HEK293T (cell line): ENCODE results near the gene ARHGEF10L.
A peak's percentile ranks its signal among the peaks of the same experiment; 100 is the strongest.

Experiments
- CTCF ChIA-PET: fragments of 350-600 bp; formaldehyde crosslinking; extraction: SDS; loops from one replicate; lab custom pipeline; 2021; ENCODE audit warnings: antibody characterized with exemption, inconsistent platforms; lab: Yijun Ruan, JAX
- POLR2A ChIA-PET: fragments of 350-600 bp; formaldehyde crosslinking; extraction: SDS; loops from one replicate; lab custom pipeline; 2020; ENCODE audit warnings: antibody characterized with exemption, inconsistent platforms; lab: Yijun Ruan, JAX
- DNase-seq: peaks from one replicate; pipeline ENCODE4 v3.0.0; 2012; ENCODE audit warnings: mixed read lengths; ENCODE audit errors: extremely low spot score
- ARNT ChIP-seq: fragments of 450-650 bp; IDR thresholded peaks from 2 replicates; pipeline ENCODE4 v1.6.1; 2017; ENCODE audit warnings: mild to moderate bottlenecking
- BHLHE40 ChIP-seq: fragments of 450-650 bp; IDR thresholded peaks from 2 replicates; pipeline ENCODE4 v1.6.1; 2016; ENCODE audit warnings: mild to moderate bottlenecking, moderate library complexity, borderline replicate concordance
- CTBP1 ChIP-seq: fragments of 450-650 bp; IDR thresholded peaks from 2 replicates; pipeline ENCODE4 v1.6.1; 2016; ENCODE audit warnings: borderline replicate concordance
- ELF4 ChIP-seq: fragments of 450-650 bp; IDR thresholded peaks from 2 replicates; pipeline ENCODE4 v1.6.1; 2017; ENCODE audit warnings: antibody characterized with exemption
- FOXA1 ChIP-seq: fragments of 450-650 bp; IDR thresholded peaks from 2 replicates; pipeline ENCODE4 v1.6.1; 2016; ENCODE audit warnings: mild to moderate bottlenecking
- FOXK2 ChIP-seq: fragments of 450-650 bp; IDR thresholded peaks from 2 replicates; pipeline ENCODE4 v1.6.1; 2016; ENCODE audit warnings: mild to moderate bottlenecking
- FOXM1 ChIP-seq: fragments of 450-650 bp; IDR thresholded peaks from 2 replicates; pipeline ENCODE4 v1.6.1; 2017; ENCODE audit warnings: mild to moderate bottlenecking, borderline replicate concordance
- HDGF ChIP-seq: fragments of 450-650 bp; IDR thresholded peaks from 2 replicates; pipeline ENCODE4 v1.6.1; 2017; ENCODE audit warnings: antibody characterized with exemption, borderline replicate concordance
- L3MBTL2 ChIP-seq: fragments of 450-650 bp; conservative IDR thresholded peaks from 2 replicates; pipeline ENCODE4 v1.6.1; 2016; ENCODE audit warnings: mild to moderate bottlenecking
- LEF1 ChIP-seq: fragments of 450-650 bp; IDR thresholded peaks from 2 replicates; pipeline ENCODE4 v1.6.1; 2017; ENCODE audit warnings: mild to moderate bottlenecking, borderline replicate concordance
- NFRKB ChIP-seq: fragments of 450-650 bp; IDR thresholded peaks from 2 replicates; pipeline ENCODE4 v1.6.1; 2016; ENCODE audit warnings: mild to moderate bottlenecking, moderate library complexity
- PKNOX1 ChIP-seq: fragments of 450-650 bp; IDR thresholded peaks from 2 replicates; pipeline ENCODE4 v1.6.1; 2016
- SP1 ChIP-seq: fragments of 450-650 bp; IDR thresholded peaks from 2 replicates; pipeline ENCODE4 v1.6.1; 2017
- SUZ12 ChIP-seq: fragments of 450-650 bp; IDR thresholded peaks from 2 replicates; pipeline ENCODE4 v1.6.1; 2016; ENCODE audit warnings: mild to moderate bottlenecking
- TARDBP ChIP-seq: fragments of 450-650 bp; IDR thresholded peaks from 2 replicates; pipeline ENCODE4 v1.6.1; 2016
- ZNF384 ChIP-seq: fragments of 450-650 bp; IDR thresholded peaks from 2 replicates; pipeline ENCODE4 v1.6.1; 2016

The ARHGEF10L gene

GRCh38 chr1:17531343-17531681, 8.2 kb upstream of the ARHGEF10L start:
- DNase-seq = no peak
- no peak for TF ChIP-seq ELF4
- no peak for TF ChIP-seq SUZ12
- no peak for TF ChIP-seq NFRKB
- no peak for TF ChIP-seq TARDBP
- TF ChIP-seq ARNT = no peak
- POLR2A ChIA-PET = no interaction called here
- CTCF ChIA-PET = no interaction called here

- TF ChIP-seq NFRKB (no peak), TARDBP (no peak), SUZ12 (no peak), ELF4 (no peak), HDGF (no peak), FOXM1 (no peak), FOXK2 (no peak), ARNT (no peak), L3MBTL2 (no peak)
- no peak for DNase-seq
- ChIA-PET CTCF (interaction anchor here (0.8 kb wide), 1 partner anchor 75 kb away, joined by 4 read pairs; no protein-coding TSS in a partner anchor), POLR2A (no interaction called here)
These were observed 7.6 kb upstream of the ARHGEF10L start for GRCh38 chr1:17531682-17532487.

- CTCF ChIA-PET = no interaction called here
- TF ChIP-seq L3MBTL2 = no peak
- TF ChIP-seq SP1 = no peak
- no peak for TF ChIP-seq PKNOX1
- no peak for TF ChIP-seq BHLHE40
- no peak for TF ChIP-seq SUZ12
- no peak for TF ChIP-seq ELF4
- TF ChIP-seq FOXM1 = no peak
- no peak for TF ChIP-seq HDGF
- no peak for TF ChIP-seq ZNF384
- no peak for TF ChIP-seq ARNT
- TF ChIP-seq TARDBP = no peak
- no peak for TF ChIP-seq CTBP1
- no peak for TF ChIP-seq FOXK2
- TF ChIP-seq LEF1 = no peak
- TF ChIP-seq NFRKB = no peak
- no peak for TF ChIP-seq FOXA1
- POLR2A ChIA-PET = no interaction called here
- DNase-seq = no peak
These were observed 6.3 kb upstream of the ARHGEF10L start for GRCh38 chr1:17533201-17533600.

- CTCF ChIA-PET = no interaction called here
- no peak for DNase-seq
- no peak for TF ChIP-seq CTBP1
- TF ChIP-seq SUZ12 = no peak
- no peak for TF ChIP-seq ELF4
- no peak for TF ChIP-seq FOXM1
- TF ChIP-seq SP1 = no peak
- TF ChIP-seq NFRKB = no peak
- TF ChIP-seq FOXK2 = no peak
- no peak for TF ChIP-seq ARNT
- TF ChIP-seq L3MBTL2 = no peak
- no peak for TF ChIP-seq FOXA1
- TF ChIP-seq ZNF384 = no peak
- no peak for TF ChIP-seq LEF1
- TF ChIP-seq TARDBP = no peak
- POLR2A ChIA-PET = no interaction called here
These were observed 4.1 kb upstream of the ARHGEF10L start for GRCh38 chr1:17535300-17535936.

- ChIA-PET POLR2A (interaction anchor here (0.9 to 1.2 kb wide), 3 partner anchors 8 to 95 kb away, joined by 3 read pairs; no protein-coding TSS in a partner anchor), CTCF (interaction anchor here (1.6 kb wide), 1 partner anchor 37 kb away, joined by 6 read pairs; no protein-coding TSS in a partner anchor)
- no peak for TF ChIP-seq ARNT
- TF ChIP-seq FOXM1 = no peak
- TF ChIP-seq NFRKB = no peak
- no peak for TF ChIP-seq TARDBP
- no peak for TF ChIP-seq SUZ12
- no peak for TF ChIP-seq ZNF384
- TF ChIP-seq HDGF = no peak
- no peak for TF ChIP-seq SP1
- TF ChIP-seq PKNOX1 = no peak
- TF ChIP-seq BHLHE40 = no peak
- no peak for TF ChIP-seq LEF1
- TF ChIP-seq L3MBTL2 = no peak
- no peak for TF ChIP-seq FOXA1
- TF ChIP-seq ELF4 = no peak
- no peak for TF ChIP-seq CTBP1
- no peak for TF ChIP-seq FOXK2
- no peak for DNase-seq
These were observed 1.5 kb upstream of the ARHGEF10L start for GRCh38 chr1:17538010-17538409.

- peak; percentile 65 for DNase-seq
- CTCF ChIA-PET = interaction anchor here (0.6 to 1.6 kb wide), 3 partner anchors 21 to 68 kb away, joined by 3 to 6 read pairs (median 3); no protein-coding TSS in a partner anchor
- no peak for TF ChIP-seq ARNT
- peak; percentile 83 for TF ChIP-seq ZNF384
- TF ChIP-seq LEF1 = no peak
- POLR2A ChIA-PET = interaction anchor here (0.9 to 1.2 kb wide), 3 partner anchors 9 to 96 kb away, joined by 3 read pairs; no protein-coding TSS in a partner anchor
These were observed 925 bp upstream of the ARHGEF10L start for GRCh38 chr1:17538428-17539117.
